Stomach (tissue), 9 donors: Measurements from ENCODE around the gene LARGE2. TPM values are rescaled to one million over a fixed set of nuclear protein-coding genes. Genes with fewer than 3 reads are reported as not detected.

Experiments used
- DNase-seq, 2 donors: peaks; one replicate each; pipeline versions ENCODE4 v3.0.0 to v3.0.0-alpha.2; 2013 to 2019
- H3K27ac ChIP-seq, 5 donors: fragments of 200-600 bp in 4 of 5; sonication (generic) in 4 of 5; one replicate each; pipeline ENCODE4 v1.5.1; 2013 to 2019; ENCODE audit warnings: mild to moderate bottlenecking in 1 of 5, moderate library complexity in 1 of 5
- H3K27me3 ChIP-seq, 3 donors: fragments of 200-600 bp; sonication (generic); one replicate each; pipeline ENCODE4 v1.5.1; 2017 to 2019; ENCODE audit warnings: mixed run types in 1 of 3
- H3K36me3 ChIP-seq, 4 donors: fragments of 200-600 bp; sonication (generic); 1 replicate in 3 of 4; 2 replicates in 1 of 4; pipeline ENCODE4 v1.5.1; 2016 to 2019
- H3K4me1 ChIP-seq, 4 donors: fragments of 200-600 bp; sonication (generic); one replicate each; pipeline ENCODE4 v1.5.1; 2016 to 2019
- H3K4me3 ChIP-seq, 4 donors: fragments of 200-600 bp; sonication (generic) in 3 of 4; one replicate each; pipeline ENCODE4 v1.5.1; 2016 to 2019; ENCODE audit warnings: mild to moderate bottlenecking in 1 of 4
- H3K9me3 ChIP-seq, 4 donors: fragments of 200-600 bp; sonication (generic); one replicate each; pipeline ENCODE4 v1.5.1; 2016 to 2019
- EP300 ChIP-seq: sonication (generic); formaldehyde crosslinking; IDR thresholded peaks from one replicate; pipeline ENCODE4 v1.6.1; 2017; ENCODE audit warnings: antibody characterized with exemption
- POLR2A ChIP-seq, 4 donors: fragments of 450-650 bp; IDR thresholded peaks; one replicate each; pipeline ENCODE4 v1.6.1; 2016; ENCODE audit warnings: antibody characterized with exemption in 4 of 4, control low read depth in 2 of 4, mild to moderate bottlenecking in 1 of 4, moderate library complexity in 1 of 4
- POLR2AphosphoS5 ChIP-seq, 3 donors: sonication (generic); formaldehyde crosslinking; IDR thresholded peaks; one replicate each; pipeline ENCODE4 v1.6.1; 2016; ENCODE audit warnings: antibody characterized with exemption in 3 of 3
- WGBS, 5 donors: extraction: QIAGEN DNeasy Blood & Tissue Kit in 3 of 5; methylation state at CpG; one replicate each; pipeline versions ENCODE4 v1.1.5 to v1.1.7; 2013 to 2018; 5-methylcytosine and 5-hydroxymethylcytosine counted together
- intact Hi-C: fragments of 100-400 bp; cut with DNase I; formaldehyde crosslinking; loops from one replicate; pipeline ENCODE4 v1.15.1; 2023; ENCODE audit warnings: low total_unique reads
- polyA plus RNA-seq, 3 donors: library from polyadenylated mRNA; stranded (reverse); fragments of 200-250 nt; gene quantifications; one replicate each; pipeline ENCODE4 v1.2.3, GENCODE V29; 2013
- total RNA-seq, 5 donors: library from RNA; depleted of rRNA; stranded (reverse); fragments of >200 nt; gene quantifications; one replicate each; pipeline versions ENCODE4 v1.1.0 to v1.2.3, GENCODE V29; 2014 to 2016
- TF ChIP-seq, protein P1 (sequence below), 7 experiments: fragments of 450-650 bp in 4 of 7; fragments of 200-600 bp in 3 of 7; sonication (generic) in 3 of 7; IDR thresholded peaks; one replicate each; pipeline ENCODE4 v1.5.1; 2016 to 2019; ENCODE audit warnings: antibody characterized with exemption in 7 of 7, control low read depth in 2 of 7, mild to moderate bottlenecking in 1 of 7
- donor health status: healthy with polysubstance abuse.
- donor health status: Bipolar disorder and iron deficiency.
- donor health status: healthy.

LARGE2 gene
- total and polyA plus RNA-seq, 8 donors = 4.2 to 45.1 (median 12.5) TPM; not detected in 2

DNA sequence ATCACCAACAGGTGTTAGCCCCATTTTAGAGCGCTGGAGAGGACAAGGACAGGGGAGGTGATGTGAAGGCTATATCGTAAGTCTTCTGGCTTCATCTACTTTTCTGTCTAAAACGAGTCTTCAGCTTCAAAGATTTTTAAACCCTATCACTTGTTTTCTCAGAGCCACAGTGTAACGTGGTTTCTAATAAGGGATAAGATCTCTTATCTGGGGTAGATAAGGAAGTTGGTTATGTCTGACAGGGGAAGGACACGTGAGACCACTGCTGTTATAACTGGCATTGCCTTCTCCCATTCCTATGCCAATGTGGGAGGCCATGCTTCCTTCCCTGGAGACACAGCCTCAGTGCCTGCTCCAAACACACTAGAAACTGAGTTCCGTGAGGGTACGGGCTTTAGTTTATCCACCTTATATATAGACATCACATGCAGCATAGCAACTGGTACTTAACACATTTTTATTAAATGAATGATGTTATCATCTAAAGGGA, 39.3 kb downstream of the LARGE2 start:
- TF ChIP-seq, protein P1, sequence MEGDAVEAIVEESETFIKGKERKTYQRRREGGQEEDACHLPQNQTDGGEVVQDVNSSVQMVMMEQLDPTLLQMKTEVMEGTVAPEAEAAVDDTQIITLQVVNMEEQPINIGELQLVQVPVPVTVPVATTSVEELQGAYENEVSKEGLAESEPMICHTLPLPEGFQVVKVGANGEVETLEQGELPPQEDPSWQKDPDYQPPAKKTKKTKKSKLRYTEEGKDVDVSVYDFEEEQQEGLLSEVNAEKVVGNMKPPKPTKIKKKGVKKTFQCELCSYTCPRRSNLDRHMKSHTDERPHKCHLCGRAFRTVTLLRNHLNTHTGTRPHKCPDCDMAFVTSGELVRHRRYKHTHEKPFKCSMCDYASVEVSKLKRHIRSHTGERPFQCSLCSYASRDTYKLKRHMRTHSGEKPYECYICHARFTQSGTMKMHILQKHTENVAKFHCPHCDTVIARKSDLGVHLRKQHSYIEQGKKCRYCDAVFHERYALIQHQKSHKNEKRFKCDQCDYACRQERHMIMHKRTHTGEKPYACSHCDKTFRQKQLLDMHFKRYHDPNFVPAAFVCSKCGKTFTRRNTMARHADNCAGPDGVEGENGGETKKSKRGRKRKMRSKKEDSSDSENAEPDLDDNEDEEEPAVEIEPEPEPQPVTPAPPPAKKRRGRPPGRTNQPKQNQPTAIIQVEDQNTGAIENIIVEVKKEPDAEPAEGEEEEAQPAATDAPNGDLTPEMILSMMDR (IDR thresholded peaks at IDR 0.05) = no peak
- TF ChIP-seq POLR2A (IDR thresholded peaks at IDR 0.05) (no peak), POLR2AphosphoS5 (IDR thresholded peaks at IDR 0.05) (no peak), EP300 (no peak)
- no peak overlapping the region for H3K4me3 ChIP-seq
- 66 to 76% (median 71%) methylated on average over 7 of the region's 7 CpGs for WGBS, 5 donors
- H3K27ac ChIP-seq = no peak overlapping the region
- H3K4me1 ChIP-seq = peaks cover 0 to 19% (median 5%) of the 10 kb centered on the region in 4 donors
- intact Hi-C loops = no loop called here
- H3K27me3 ChIP-seq = no peaks in the 10 kb centered on the region
- no peaks in the 10 kb centered on the region for H3K9me3 ChIP-seq
- DNase-seq = no peak
- H3K36me3 ChIP-seq = peaks cover 5 to 55% (median 50%) of the 10 kb centered on the region in 4 donors

DNA sequence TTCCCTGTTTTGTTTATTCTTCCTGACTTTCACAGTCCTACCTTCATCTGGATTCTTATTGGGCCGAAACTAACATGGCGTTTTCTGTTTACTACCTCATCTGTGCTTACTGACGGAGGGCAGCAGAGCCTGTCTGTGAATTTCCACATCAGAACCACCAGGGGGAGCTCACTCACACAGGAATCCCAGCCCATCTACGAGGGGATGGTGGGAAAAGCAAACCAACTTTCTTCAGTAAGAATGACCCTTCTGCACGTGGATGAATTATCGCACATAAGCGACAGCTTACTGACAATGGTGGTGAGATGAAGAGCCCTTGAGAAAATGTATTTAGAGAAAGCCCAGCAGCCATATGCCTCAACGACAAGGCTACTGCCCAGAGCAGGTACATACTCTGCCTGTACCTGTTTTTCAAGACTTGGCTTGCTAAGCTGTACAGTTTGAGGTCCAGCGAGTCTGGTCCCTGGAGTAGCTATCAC, 42.5 kb downstream of the LARGE2 start:
- 12 to 20% (median 14%) methylated on average over 9 of the region's 9 CpGs for WGBS, 5 donors
- DNase-seq = peak; percentile 56 to 94
- peaks cover 21 to 78% (median 74%) of the 10 kb centered on the region in 4 donors for H3K36me3 ChIP-seq
- H3K27ac ChIP-seq = peak overlapping the region in 2 of 5 donors; percentile 8 to 54
- peaks cover 0 to 19% (median 5%) of the 10 kb centered on the region in 4 donors for H3K4me1 ChIP-seq
- no peaks in the 10 kb centered on the region for H3K27me3 ChIP-seq
- intact Hi-C loops = no loop called here
- no peak overlapping the region for H3K4me3 ChIP-seq
- no peaks in the 10 kb centered on the region for H3K9me3 ChIP-seq
- TF ChIP-seq, protein P1 (IDR thresholded peaks at IDR 0.05) = peak in 5 of 7 experiments; percentile 84 to 92 (median 88)
- TF ChIP-seq EP300 (no peak), POLR2A (IDR thresholded peaks at IDR 0.05) (no peak), POLR2AphosphoS5 (IDR thresholded peaks at IDR 0.05) (peak in 2 of 3 donors; percentile 33 to 75)

DNA sequence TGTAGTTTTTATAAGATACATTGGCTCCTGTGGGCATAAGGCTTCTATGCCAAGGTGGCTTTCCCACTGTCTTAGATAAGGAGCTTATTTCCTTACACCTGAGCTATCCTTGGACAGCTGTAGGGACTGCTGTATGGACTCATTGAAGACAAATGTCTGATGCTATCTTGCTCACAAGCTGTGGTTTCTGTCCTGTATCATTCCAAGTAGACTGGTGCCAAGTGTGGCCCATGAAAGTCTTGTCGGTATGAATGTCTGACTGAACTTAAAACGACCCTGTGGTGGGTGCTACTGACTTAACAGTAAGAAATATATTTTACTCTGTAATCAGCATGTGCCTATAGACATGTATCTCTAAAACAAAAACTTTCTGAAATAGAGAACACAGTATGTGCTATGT, 45.0 kb downstream of the LARGE2 start:
- Histone ChIP-seq H3K36me3 (peaks cover 21 to 79% (median 75%) of the 10 kb centered on the region in 4 donors), H3K27ac (no peak overlapping the region), H3K27me3 (no peaks in the 10 kb centered on the region), H3K9me3 (no peaks in the 10 kb centered on the region), H3K4me3 (no peak overlapping the region), H3K4me1 (peaks cover 0 to 17% (median 5%) of the 10 kb centered on the region in 4 donors)
- intact Hi-C loops = no loop called here
- no peak for DNase-seq
- TF ChIP-seq, protein P1 (IDR thresholded peaks at IDR 0.05) = no peak
- TF ChIP-seq POLR2A (IDR thresholded peaks at IDR 0.05) (no peak), POLR2AphosphoS5 (IDR thresholded peaks at IDR 0.05) (no peak), EP300 (no peak)
- WGBS, 5 donors = 74 to 94% (median 87%) methylated on average over 2 of the region's 2 CpGs

DNA sequence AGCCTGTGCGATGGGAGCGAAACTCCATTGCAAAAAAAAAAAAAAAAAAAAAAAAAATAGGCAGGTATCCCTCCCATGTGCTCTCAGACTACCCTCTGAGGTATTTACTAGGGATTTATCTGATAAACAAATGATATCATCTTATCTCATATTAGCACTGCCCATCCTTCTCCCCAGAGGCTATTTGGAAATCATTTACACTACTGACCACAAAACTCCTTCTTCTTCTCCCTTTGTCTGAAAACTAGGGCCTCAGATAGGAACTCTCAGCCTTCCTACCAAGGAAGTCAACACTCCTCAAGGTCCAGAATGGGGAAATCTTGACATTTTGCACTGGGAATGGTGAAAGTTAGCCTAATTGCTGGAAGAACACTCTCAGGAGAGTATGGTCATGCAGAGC, 46.4 kb downstream of the LARGE2 start:
- no peak overlapping the region for H3K27ac ChIP-seq
- no peaks in the 10 kb centered on the region for H3K27me3 ChIP-seq
- H3K4me3 ChIP-seq = no peak overlapping the region
- WGBS, 5 donors = 98 to 100% (median 100%) methylated on average over 2 of the region's 2 CpGs
- H3K4me1 ChIP-seq = peaks cover 0 to 18% (median 5%) of the 10 kb centered on the region in 4 donors
- no peak for DNase-seq
- TF ChIP-seq POLR2AphosphoS5 (IDR thresholded peaks at IDR 0.05) = no peak
- TF ChIP-seq EP300 = no peak
- TF ChIP-seq, protein P1 (IDR thresholded peaks at IDR 0.05) = no peak
- no peak for TF ChIP-seq POLR2A (IDR thresholded peaks at IDR 0.05)
- no peaks in the 10 kb centered on the region for H3K9me3 ChIP-seq
- peaks cover 21 to 81% (median 76%) of the 10 kb centered on the region in 4 donors for H3K36me3 ChIP-seq
- intact Hi-C loops = no loop called here
